MM.1S (cell line): ENCODE results near the gene GNAQ.

ENCODE experiments used
- DNase-seq: peaks from one replicate; pipeline ENCODE4 v3.0.0-alpha.2; 2015
- H2AFZ ChIP-seq: fragments of 300-600 bp; sonication (generic); 2 replicates; pipeline ENCODE4 v1.6.0; 2016; ENCODE audit warnings: antibody characterized with exemption, low read length
- H3F3A ChIP-seq: fragments of 300-600 bp; sonication (generic); 2 replicates; pipeline ENCODE4 v1.6.1; 2016; ENCODE audit warnings: mild to moderate bottlenecking, antibody characterized with exemption, low read length, moderate library complexity, mixed read lengths; ENCODE audit not compliant: insufficient read depth
- H3K27ac ChIP-seq: fragments of 300-600 bp; sonication (generic); 2 replicates; pipeline ENCODE4 v1.5.1; 2016; ENCODE audit warnings: mild to moderate bottlenecking, low read length
- H3K27me3 ChIP-seq: fragments of 300-600 bp; sonication (generic); replicated peaks from 2 replicates; pipeline ENCODE4 v1.6.0; 2016; ENCODE audit warnings: low read length; ENCODE audit not compliant: insufficient read depth
- H3K36me3 ChIP-seq: fragments of 300-600 bp; sonication (generic); replicated peaks from 2 replicates; pipeline ENCODE4 v1.6.1; 2016; ENCODE audit warnings: mild to moderate bottlenecking, low read length, mixed read lengths; ENCODE audit not compliant: insufficient read depth
- H3K4me1 ChIP-seq: fragments of 300-600 bp; sonication (generic); 2 replicates; pipeline ENCODE4 v1.6.1; 2016; ENCODE audit warnings: low read length, mixed read lengths
- H3K4me2 ChIP-seq: fragments of 300-600 bp; sonication (generic); 2 replicates; pipeline ENCODE4 v1.6.0; 2016; ENCODE audit warnings: low read depth, low read length
- H3K4me3 ChIP-seq: fragments of 300-600 bp; sonication (generic); 2 replicates; pipeline ENCODE4 v1.5.1; 2016; ENCODE audit warnings: low read length, mixed read lengths
- H3K79me2 ChIP-seq: fragments of 300-600 bp; sonication (generic); 2 replicates; pipeline ENCODE4 v1.6.1; 2016; ENCODE audit warnings: mixed run types, low read length, mixed read lengths
- H3K9ac ChIP-seq: fragments of 300-600 bp; sonication (generic); 2 replicates; pipeline ENCODE4 v1.6.1; 2016; ENCODE audit warnings: low read length, mixed read lengths
- H3K9me2 ChIP-seq: fragments of 300-600 bp; sonication (generic); replicated peaks from 2 replicates; pipeline ENCODE4 v1.6.1; 2016; ENCODE audit warnings: mild to moderate bottlenecking, low read length, mixed read lengths; ENCODE audit not compliant: insufficient read depth
- H3K9me3 ChIP-seq: fragments of 300-600 bp; sonication (generic); replicated peaks from 2 replicates; pipeline ENCODE4 v1.6.1; 2016; ENCODE audit warnings: mild to moderate bottlenecking, low read length, mixed read lengths; ENCODE audit not compliant: insufficient read depth
- H4K20me1 ChIP-seq: fragments of 300-600 bp; sonication (generic); 2 replicates; pipeline ENCODE4 v1.6.1; 2016; ENCODE audit warnings: mild to moderate bottlenecking, low read length, moderate library complexity, mixed read lengths; ENCODE audit not compliant: insufficient read depth
- CTCF ChIP-seq: fragments of 300-600 bp; sonication (generic); IDR thresholded peaks from 2 replicates; pipeline ENCODE4 v1.5.1; 2016; ENCODE audit warnings: antibody characterized with exemption, low read length, mixed read lengths
- EZH2 ChIP-seq: fragments of 300-600 bp; sonication (generic); optimal IDR thresholded peaks from 2 replicates; pipeline ENCODE3; 2017; ENCODE audit warnings: low read depth, mild to moderate bottlenecking, antibody characterized with exemption, low read length, mixed read lengths
- EZH2phosphoT487 ChIP-seq: fragments of 300-600 bp; sonication (generic); IDR thresholded peaks from 2 replicates; pipeline ENCODE4 v1.6.1; 2018; ENCODE audit warnings: antibody characterized with exemption, low read length

GNAQ gene

GRCh38 chr9:77853716-77854115 is 177.9 kb downstream of the GNAQ start:
- Histone ChIP-seq H3K27me3 (no peaks in the 10 kb centered on the region), H3K79me2 (no peaks in the 10 kb centered on the region), H3K9me2 (no peaks in the 10 kb centered on the region), H2AFZ (no peak overlapping the region), H3K36me3 (no peaks in the 10 kb centered on the region), H4K20me1 (no peaks in the 10 kb centered on the region), H3K4me3 (no peak overlapping the region), H3K9ac (no peak overlapping the region), H3K4me1 (no peaks in the 10 kb centered on the region), H3K4me2 (no peak overlapping the region), H3K27ac (no peak overlapping the region), H3F3A (no peaks in the 10 kb centered on the region), H3K9me3 (no peaks in the 10 kb centered on the region)
- DNase-seq, result no peak
- TF ChIP-seq CTCF, result no peak
- no peak for TF ChIP-seq EZH2phosphoT487

GRCh38 chr9:77851882-77852595 is 179.6 kb downstream of the GNAQ start:
- Histone ChIP-seq H3K4me3 (no peak overlapping the region), H3K9me3 (no peaks in the 10 kb centered on the region), H2AFZ (no peak overlapping the region), H3K27ac (no peak overlapping the region), H3K4me2 (no peak overlapping the region), H3K9me2 (no peaks in the 10 kb centered on the region), H3K4me1 (no peaks in the 10 kb centered on the region), H4K20me1 (no peaks in the 10 kb centered on the region), H3K36me3 (no peaks in the 10 kb centered on the region), H3K27me3 (no peaks in the 10 kb centered on the region), H3K9ac (no peak overlapping the region), H3F3A (no peaks in the 10 kb centered on the region), H3K79me2 (no peaks in the 10 kb centered on the region)
- TF ChIP-seq EZH2, result no peak
- TF ChIP-seq CTCF, result no peak
- TF ChIP-seq EZH2phosphoT487, result no peak
- no peak for DNase-seq

GRCh38 chr9:77848897-77849296 is 182.7 kb downstream of the GNAQ start:
- H2AFZ ChIP-seq, result no peak overlapping the region
- H3F3A ChIP-seq, result no peaks in the 10 kb centered on the region
- H4K20me1 ChIP-seq, result no peaks in the 10 kb centered on the region
- no peak overlapping the region for H3K4me2 ChIP-seq
- no peaks in the 10 kb centered on the region for H3K4me1 ChIP-seq
- no peak overlapping the region for H3K27ac ChIP-seq
- H3K9ac ChIP-seq, result no peak overlapping the region
- H3K27me3 ChIP-seq, result no peaks in the 10 kb centered on the region
- H3K9me2 ChIP-seq, result no peaks in the 10 kb centered on the region
- no peaks in the 10 kb centered on the region for H3K36me3 ChIP-seq
- no peaks in the 10 kb centered on the region for H3K79me2 ChIP-seq
- H3K4me3 ChIP-seq, result no peak overlapping the region
- no peaks in the 10 kb centered on the region for H3K9me3 ChIP-seq
- no peak for TF ChIP-seq CTCF
- no peak for DNase-seq
